IMR-90 (cell line): ENCODE results near the gene BRD1. TPM values are rescaled to one million over a fixed set of nuclear protein-coding genes. Genes with fewer than 3 reads are reported as not detected.

Experiments
- ATAC-seq: fragments of 200-7000 bp; cut with Tn5 transposase; 2 replicates; pipeline ENCODE4 v1.9.1; 2020; ENCODE audit warnings: low read depth, mild to moderate bottlenecking, moderate library complexity
- BruUV-seq: library from RNA; stranded (reverse); fragments of 400-500 nt; replicated peaks from 2 replicates; lab custom pipeline; 2021; lab: Mats Ljungman, UMichigan
- CTCF ChIA-PET: fragments of 300-600 bp; formaldehyde crosslinking; extraction: SDS; loops from one replicate; lab custom pipeline; 2021; ENCODE audit warnings: antibody characterized with exemption; lab: Yijun Ruan, JAX
- POLR2A ChIA-PET: fragments of 300-600 bp; sonication (Branson Sonifier 250); formaldehyde crosslinking; loops from one replicate; lab custom pipeline; 2022; ENCODE audit warnings: antibody characterized with exemption; ENCODE audit not compliant: unreplicated experiment; lab: Charles Lee
- DNase-seq: peaks from one replicate; pipeline ENCODE4 v3.0.0; 2013
- H2AFZ ChIP-seq: replicated peaks from 2 replicates; pipeline ENCODE3; 2013; ENCODE audit warnings: low read length, mild to moderate bottlenecking; ENCODE audit not compliant: poor library complexity
- H2AK5ac ChIP-seq: 2 replicates; pipeline ENCODE4 v1.6.1; 2013; ENCODE audit warnings: low read depth, low read length, inconsistent platforms
- H2AK9ac ChIP-seq: replicated peaks from 2 replicates; pipeline ENCODE3; 2013; ENCODE audit warnings: mild to moderate bottlenecking, low read depth, low read length, moderate library complexity; ENCODE audit not compliant: poor library complexity
- H2BK120ac ChIP-seq: 2 replicates; pipeline ENCODE4 v1.6.1; 2013; ENCODE audit warnings: low read depth, low read length, inconsistent platforms
- H2BK15ac ChIP-seq: 3 replicates; pipeline ENCODE4 v1.6.1; 2013; ENCODE audit warnings: low read depth, low read length, inconsistent platforms
- H2BK20ac ChIP-seq: 2 replicates; pipeline ENCODE4 v1.6.1; 2013; ENCODE audit warnings: low read depth, mild to moderate bottlenecking, inconsistent platforms, low read length, moderate library complexity
- H2BK5ac ChIP-seq: 2 replicates; pipeline ENCODE4 v1.6.1; 2013; ENCODE audit warnings: mild to moderate bottlenecking, low read depth, low read length, inconsistent platforms; ENCODE audit not compliant: poor library complexity, severe bottlenecking
- H3K14ac ChIP-seq: replicated peaks from 2 replicates; pipeline ENCODE4 v1.6.1; 2013; ENCODE audit warnings: low read depth, low read length, inconsistent platforms
- H3K18ac ChIP-seq: 2 replicates; pipeline ENCODE4 v1.6.1; 2013; ENCODE audit warnings: low read depth, low read length, control low read depth
- H3K23ac ChIP-seq: 2 replicates; pipeline ENCODE4 v1.6.1; 2013; ENCODE audit warnings: low read depth, low read length, inconsistent platforms
- H3K27ac ChIP-seq: 2 replicates; pipeline ENCODE4 v1.5.1; 2013; ENCODE audit warnings: mild to moderate bottlenecking, control low read depth, low read length; ENCODE audit not compliant: insufficient read depth
- H3K27me3 ChIP-seq: 2 replicates; pipeline ENCODE4 v1.6.1; 2013; ENCODE audit warnings: low read length; ENCODE audit not compliant: control insufficient read depth, insufficient read depth
- H3K36me3 ChIP-seq: 2 replicates; pipeline ENCODE4 v1.6.1; 2013; ENCODE audit warnings: low read length, mixed read lengths; ENCODE audit not compliant: control insufficient read depth, insufficient read depth
- H3K4ac ChIP-seq: 2 replicates; pipeline ENCODE4 v1.6.1; 2013; ENCODE audit warnings: low read depth, low read length, inconsistent platforms
- H3K4me1 ChIP-seq: 2 replicates; pipeline ENCODE4 v1.6.1; 2013; ENCODE audit warnings: low read length, mixed read lengths; ENCODE audit not compliant: control insufficient read depth, insufficient read depth
- H3K4me2 ChIP-seq: 2 replicates; pipeline ENCODE4 v1.6.1; 2013; ENCODE audit warnings: low read depth, mild to moderate bottlenecking, control low read depth, low read length, moderate library complexity
- H3K4me3 ChIP-seq: 2 replicates; pipeline ENCODE4 v1.5.1; 2013; ENCODE audit warnings: low read depth, mild to moderate bottlenecking, control low read depth, low read length, moderate library complexity; ENCODE audit not compliant: insufficient read depth
- H3K56ac ChIP-seq: 2 replicates; pipeline ENCODE4 v1.6.1; 2013; ENCODE audit warnings: low read length, inconsistent platforms; ENCODE audit not compliant: insufficient read depth; ENCODE audit errors: extremely low read depth
- H3K79me1 ChIP-seq, 2 experiments: 2 replicates each; pipeline ENCODE4 v1.6.1; 2013; ENCODE audit warnings: low read length in 2 of 2, inconsistent platforms in 1 of 2, low read depth in 1 of 2
- H3K9ac ChIP-seq: 2 replicates; pipeline ENCODE4 v1.6.1; 2013; ENCODE audit warnings: low read depth, low read length, control low read depth
- H3K9me1 ChIP-seq: 2 replicates; pipeline ENCODE4 v1.6.1; 2013; ENCODE audit warnings: low read length, inconsistent platforms; ENCODE audit not compliant: insufficient read depth
- H3K9me3 ChIP-seq: 2 replicates; pipeline ENCODE4 v1.6.1; 2013; ENCODE audit warnings: low read length; ENCODE audit not compliant: control insufficient read depth, insufficient read depth
- H4K20me1 ChIP-seq: 2 replicates; pipeline ENCODE4 v1.6.1; 2013; ENCODE audit warnings: low read length, inconsistent platforms; ENCODE audit not compliant: insufficient read depth
- H4K5ac ChIP-seq: 2 replicates; pipeline ENCODE4 v1.6.1; 2013; ENCODE audit warnings: mild to moderate bottlenecking, low read depth, low read length, control low read depth
- H4K8ac ChIP-seq, 2 experiments: 2 replicates each; pipeline ENCODE4 v1.6.1; 2013; ENCODE audit warnings: low read depth in 2 of 2, low read length in 2 of 2, control low read depth in 1 of 2, inconsistent platforms in 1 of 2
- H4K91ac ChIP-seq: 2 replicates; pipeline ENCODE4 v1.6.1; 2013; ENCODE audit warnings: low read depth, low read length, inconsistent platforms; ENCODE audit not compliant: insufficient read depth
- BHLHE40 ChIP-seq: fragments of 150-350 bp; IDR thresholded peaks from 2 replicates; pipeline ENCODE4 v1.6.1; 2016; ENCODE audit warnings: mild to moderate bottlenecking, low read depth, low read length
- CEBPB ChIP-seq: IDR thresholded peaks from 2 replicates; pipeline ENCODE4 v1.6.1; 2012; ENCODE audit warnings: low read depth, low read length, improper control_type of control experiment
- CHD1 ChIP-seq: IDR thresholded peaks from 2 replicates; pipeline ENCODE4 v1.6.1; 2012; ENCODE audit warnings: low read depth, low read length, improper control_type of control experiment
- FOS ChIP-seq: fragments of 150-350 bp; IDR thresholded peaks from 2 replicates; pipeline ENCODE4 v1.6.1; 2016; ENCODE audit warnings: low read depth, low read length
- MAZ ChIP-seq: IDR thresholded peaks from 2 replicates; pipeline ENCODE4 v1.6.1; 2012; ENCODE audit warnings: low read depth, mild to moderate bottlenecking, low read length, improper control_type of control experiment, moderate library complexity, borderline replicate concordance
- MXI1 ChIP-seq: IDR thresholded peaks from 2 replicates; pipeline ENCODE4 v1.6.1; 2012; ENCODE audit warnings: low read depth, mild to moderate bottlenecking, low read length, moderate library complexity, borderline replicate concordance
- NFE2L2 ChIP-seq: fragments of 150-350 bp; IDR thresholded peaks from 2 replicates; pipeline ENCODE4 v1.6.1; 2016; ENCODE audit warnings: low read depth, mild to moderate bottlenecking, low read length
- RAD21 ChIP-seq: IDR thresholded peaks from 2 replicates; pipeline ENCODE4 v1.6.1; 2012; ENCODE audit warnings: low read length, improper control_type of control experiment
- RCOR1 ChIP-seq: IDR thresholded peaks from 2 replicates; pipeline ENCODE4 v1.6.1; 2012; ENCODE audit warnings: mild to moderate bottlenecking, low read length, improper control_type of control experiment; ENCODE audit not compliant: insufficient replicate concordance
- RFX5 ChIP-seq: IDR thresholded peaks from 2 replicates; pipeline ENCODE4 v1.8.0; 2012; ENCODE audit warnings: low read depth, mild to moderate bottlenecking, low read length, moderate library complexity
- SMC3 ChIP-seq: fragments of 150-350 bp; IDR thresholded peaks from 2 replicates; pipeline ENCODE4 v1.6.1; 2016; ENCODE audit warnings: low read depth, mild to moderate bottlenecking, antibody characterized with exemption, low read length, moderate library complexity
- WGBS, 2 experiments: methylation state at CpG; one replicate each; pipeline versions ENCODE4 v1.1.5 to v1.1.7; 2013; ENCODE audit warnings: missing lambda C conversion rate in 2 of 2; ENCODE audit not compliant: insufficient read length in 1 of 2; ENCODE audit errors: extremely low coverage in 2 of 2; 5-methylcytosine and 5-hydroxymethylcytosine counted together
- dilution Hi-C: fragments of 300-500 bp; cut with HindIII; formaldehyde crosslinking; loops from one replicate; pipeline ENCODE4 v1.14.3; 2018; ENCODE audit warnings: low sequenced_read_pairs; ENCODE audit not compliant: unreplicated experiment
- in situ Hi-C: fragments of 300-500 bp; cut with MboI; formaldehyde crosslinking; loops from 3 replicates; pipeline ENCODE4 v1.14.3; 2019; ENCODE audit warnings: low sequenced_read_pairs, inconsistent platforms, mixed read lengths
- intact Hi-C: fragments of 100-400 bp; cut with micrococcal nuclease; formaldehyde crosslinking; loops from 2 replicates; pipeline ENCODE4 v1.10.0; 2022
- polyA plus RNA-seq, 3 experiments: library from polyadenylated mRNA; depleted of rRNA; stranded (reverse); fragments of >200 nt; gene quantifications; 2 replicates each; pipeline ENCODE4 v1.2.3, GENCODE V29; 2012; ENCODE audit warnings: low replicate concordance in 1 of 3
- total RNA-seq: library from RNA; depleted of rRNA; stranded (reverse); fragments of >200 nt; gene quantifications from 2 replicates; pipeline ENCODE4 v1.2.3, GENCODE V29; 2012
- TF ChIP-seq, protein P1 (sequence below): conservative IDR thresholded peaks from 2 replicates; pipeline ENCODE4 v1.5.1; 2012; ENCODE audit warnings: mild to moderate bottlenecking, low read depth, low read length, improper control_type of control experiment
- TF ChIP-seq, protein P2 (sequence below): fragments of 150-350 bp; IDR thresholded peaks from 2 replicates; pipeline ENCODE4 v1.6.1; 2017; ENCODE audit warnings: mild to moderate bottlenecking, antibody characterized with exemption, low read length, low read depth

Gene BRD1
- total and polyA plus RNA-seq, 2 of the 4 experiments (the other 2 are of a cell fraction), result 10.0 to 10.6 TPM

DNA sequence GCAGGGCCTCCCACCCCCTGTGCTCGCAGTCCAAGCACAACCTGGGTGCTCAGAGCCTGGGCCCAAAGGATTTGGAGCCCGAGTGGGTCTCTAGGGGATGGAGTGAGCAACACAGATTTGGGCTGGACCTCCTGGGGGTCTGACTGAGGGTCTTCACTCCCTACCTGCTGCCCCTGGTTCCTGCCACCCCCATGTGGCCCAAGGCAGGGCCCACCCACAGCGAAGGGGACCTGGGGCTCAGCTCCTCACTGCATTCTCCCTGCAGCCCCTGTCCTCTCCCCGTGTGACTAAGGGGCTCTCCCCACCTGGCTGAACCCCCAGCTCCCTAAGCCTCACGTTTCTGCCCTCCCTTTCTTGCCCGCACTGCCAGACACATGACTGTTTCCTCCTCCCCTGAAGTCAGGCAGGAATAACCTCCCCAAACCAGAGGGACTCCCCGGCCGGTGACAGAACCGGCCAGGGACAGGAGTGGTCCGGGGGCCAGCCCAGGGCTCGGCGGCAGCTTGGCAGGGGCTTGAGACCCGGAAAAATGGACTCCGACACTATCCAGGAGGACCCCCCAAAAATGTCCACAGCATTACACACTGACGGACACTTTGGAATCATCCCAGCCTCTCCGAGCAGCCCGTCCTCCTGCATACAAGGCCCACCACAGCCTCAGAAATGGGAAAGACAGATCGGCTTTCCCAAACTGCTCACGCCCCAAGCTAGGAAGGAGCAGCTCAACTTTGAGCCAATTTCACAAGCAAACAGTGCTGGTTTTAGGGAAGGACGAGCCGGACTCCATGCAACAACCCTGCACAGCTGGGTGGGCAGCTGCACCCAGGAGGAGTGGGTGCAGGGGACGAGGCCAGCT is 57.8 kb downstream of the BRD1 start:
- ChIA-PET POLR2A (no interaction called here), CTCF (no interaction called here)
- intact Hi-C loops, result no loop called here
- Histone ChIP-seq H3K36me3 (peaks cover 22% of the 10 kb centered on the region), H3K23ac (no peak overlapping the region), H3K14ac (no peak overlapping the region), H2AK5ac (no peak overlapping the region), H2BK20ac (no peak overlapping the region), H3K79me1 (no peaks in the 10 kb centered on the region), H2BK5ac (no peak overlapping the region), H4K8ac (no peak overlapping the region), H3K4me2 (no peak overlapping the region), H3K27me3 (no peaks in the 10 kb centered on the region), H3K18ac (no peak overlapping the region), H2BK15ac (no peak overlapping the region), H4K91ac (no peak overlapping the region), H2BK120ac (no peak overlapping the region), H4K20me1 (peaks cover 5% of the 10 kb centered on the region), H3K9ac (no peak overlapping the region), H3K4me1 (peaks cover 11% of the 10 kb centered on the region), H3K4me3 (no peak overlapping the region), H4K5ac (no peak overlapping the region; the same call in 1 of the 2 replicates), H2AFZ (no peak overlapping the region), H3K4ac (no peak overlapping the region), H3K9me1 (no peaks in the 10 kb centered on the region), H3K56ac (no peak overlapping the region), H2AK9ac (peak overlapping the region; percentile 24), H3K9me3 (peaks cover 2% of the 10 kb centered on the region; the same call in 1 of the 2 replicates), H3K27ac (no peak overlapping the region)
- WGBS, 2 experiments, result 77% methylated on average over 15 of the region's 22 CpGs; no CpG with 5 or more reads in 1 of the 2 experiments
- BruUV-seq, result no TSS peak
- in situ Hi-C loops, result no loop called here
- DNase-seq (no peak), ATAC-seq (no peak)
- TF ChIP-seq RAD21 (no peak), MXI1 (no peak), MAZ (no peak), RFX5 (no peak), BHLHE40 (no peak), CEBPB (no peak), NFE2L2 (no peak), CHD1 (no peak), SMC3 (no peak), RCOR1 (no peak), FOS (no peak)
- TF ChIP-seq, protein P1, sequence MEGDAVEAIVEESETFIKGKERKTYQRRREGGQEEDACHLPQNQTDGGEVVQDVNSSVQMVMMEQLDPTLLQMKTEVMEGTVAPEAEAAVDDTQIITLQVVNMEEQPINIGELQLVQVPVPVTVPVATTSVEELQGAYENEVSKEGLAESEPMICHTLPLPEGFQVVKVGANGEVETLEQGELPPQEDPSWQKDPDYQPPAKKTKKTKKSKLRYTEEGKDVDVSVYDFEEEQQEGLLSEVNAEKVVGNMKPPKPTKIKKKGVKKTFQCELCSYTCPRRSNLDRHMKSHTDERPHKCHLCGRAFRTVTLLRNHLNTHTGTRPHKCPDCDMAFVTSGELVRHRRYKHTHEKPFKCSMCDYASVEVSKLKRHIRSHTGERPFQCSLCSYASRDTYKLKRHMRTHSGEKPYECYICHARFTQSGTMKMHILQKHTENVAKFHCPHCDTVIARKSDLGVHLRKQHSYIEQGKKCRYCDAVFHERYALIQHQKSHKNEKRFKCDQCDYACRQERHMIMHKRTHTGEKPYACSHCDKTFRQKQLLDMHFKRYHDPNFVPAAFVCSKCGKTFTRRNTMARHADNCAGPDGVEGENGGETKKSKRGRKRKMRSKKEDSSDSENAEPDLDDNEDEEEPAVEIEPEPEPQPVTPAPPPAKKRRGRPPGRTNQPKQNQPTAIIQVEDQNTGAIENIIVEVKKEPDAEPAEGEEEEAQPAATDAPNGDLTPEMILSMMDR, result no peak
- TF ChIP-seq, protein P2, sequence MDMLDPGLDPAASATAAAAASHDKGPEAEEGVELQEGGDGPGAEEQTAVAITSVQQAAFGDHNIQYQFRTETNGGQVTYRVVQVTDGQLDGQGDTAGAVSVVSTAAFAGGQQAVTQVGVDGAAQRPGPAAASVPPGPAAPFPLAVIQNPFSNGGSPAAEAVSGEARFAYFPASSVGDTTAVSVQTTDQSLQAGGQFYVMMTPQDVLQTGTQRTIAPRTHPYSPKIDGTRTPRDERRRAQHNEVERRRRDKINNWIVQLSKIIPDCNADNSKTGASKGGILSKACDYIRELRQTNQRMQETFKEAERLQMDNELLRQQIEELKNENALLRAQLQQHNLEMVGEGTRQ, result no peak
- dilution Hi-C loops, result no loop called here
